RPMI7951 (cell line): ENCODE measurements around the gene ICE2. TPM values are rescaled to one million over a fixed set of nuclear protein-coding genes. Genes with fewer than 3 reads are reported as not detected.

Experiments used
- DNase-seq: peaks from one replicate; pipeline ENCODE4 v3.0.0-alpha.2; 2012; ENCODE audit warnings: low read depth
- total RNA-seq: library from RNA; depleted of rRNA; stranded (reverse); fragments of >200 nt; shearing (Covaris generic); gene quantifications from 2 replicates; pipeline ENCODE4 v1.2.3, GENCODE V29; 2014; rRNA removed

Gene ICE2
- total RNA-seq, 1 experiment from 2014 or later: 32.2 TPM

- DNase-seq: peak; percentile 100
Observed at GRCh38 chr15:60371175-60372051, 107.5 kb downstream of the ICE2 start.

- DNase-seq: no peak
Observed at GRCh38 chr15:60370869-60371136, 108.1 kb downstream of the ICE2 start.

DNA sequence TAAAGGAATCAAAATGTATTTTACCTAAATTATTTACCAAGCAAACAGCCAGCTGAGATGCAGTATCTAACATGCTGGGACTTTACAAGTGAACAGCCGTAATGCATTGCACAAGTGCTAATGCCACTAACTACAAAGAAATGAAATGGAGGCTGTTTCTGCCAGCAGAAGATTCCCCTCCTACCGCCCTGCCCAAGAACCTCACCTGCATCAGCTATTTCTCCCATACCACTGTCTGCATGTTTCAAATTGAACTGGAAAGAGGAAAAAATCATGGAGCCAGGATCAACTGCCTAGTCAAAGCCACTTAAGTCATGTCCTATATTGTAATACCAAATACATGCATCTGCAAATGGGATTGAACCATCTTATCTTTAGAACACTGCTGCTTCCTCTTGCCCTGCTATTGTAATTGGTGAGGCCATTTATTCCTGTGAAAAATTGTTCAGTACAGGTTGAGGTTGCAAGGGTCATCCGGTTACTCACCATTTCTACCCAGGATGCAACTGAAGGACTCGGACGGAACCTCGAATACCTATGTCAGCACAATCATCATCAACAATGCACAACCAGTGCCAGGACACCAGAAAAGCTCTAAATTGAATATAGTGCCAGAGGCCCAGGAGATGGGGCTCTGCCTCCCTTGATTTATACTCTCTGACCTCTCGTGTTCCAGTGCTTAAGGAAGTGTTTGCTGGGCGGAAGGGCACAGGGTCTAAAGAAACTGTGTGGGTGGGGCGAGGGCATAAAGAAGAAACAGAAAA is 108.7 kb downstream of the ICE2 start:
- DNase-seq: peak; percentile 88

DNA sequence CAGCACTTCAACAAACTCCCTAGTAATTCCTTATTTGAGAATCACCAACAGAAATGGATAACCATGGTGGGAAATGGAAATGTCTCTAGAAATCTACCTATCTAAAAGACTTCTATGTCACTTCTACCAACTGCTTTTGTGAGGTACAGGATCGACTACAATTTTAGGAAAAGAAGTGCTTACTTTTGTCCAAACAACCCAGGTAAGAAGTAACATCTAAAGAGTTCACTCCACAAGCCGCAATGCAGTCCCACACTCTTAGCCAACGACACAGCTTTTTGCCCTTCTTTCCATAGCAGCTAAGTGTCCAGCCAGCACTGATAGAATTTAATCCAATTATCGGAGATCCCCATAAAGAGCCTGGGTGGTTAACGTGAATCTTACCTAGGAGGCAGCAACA is 109.2 kb downstream of the ICE2 start:
- no peak for DNase-seq

Other genes starting within 250 kb of the ICE2 start
- gene ANXA2, start 81.2 kb downstream of the ICE2 start, total RNA-seq: 4,077 and 4,282 TPM in 2 replicates